Stimulated activated CD8-positive, alpha-beta memory T cell treated with anti-CD3 and anti-CD28 coated beads, Interleukin-12 subunit alpha, Interleukin-12 subunit beta, amount 100 ng/mL, for 24 hours (primary cell): ENCODE data around the gene ADGRV1.
A peak's percentile ranks its signal among the peaks of the same experiment; 100 is the strongest.

Experiments used
- DNase-seq: peaks from one replicate; pipeline ENCODE4 v3.0.0-alpha.2; 2020; ENCODE audit errors: extremely low read depth

ADGRV1 gene, protein sequence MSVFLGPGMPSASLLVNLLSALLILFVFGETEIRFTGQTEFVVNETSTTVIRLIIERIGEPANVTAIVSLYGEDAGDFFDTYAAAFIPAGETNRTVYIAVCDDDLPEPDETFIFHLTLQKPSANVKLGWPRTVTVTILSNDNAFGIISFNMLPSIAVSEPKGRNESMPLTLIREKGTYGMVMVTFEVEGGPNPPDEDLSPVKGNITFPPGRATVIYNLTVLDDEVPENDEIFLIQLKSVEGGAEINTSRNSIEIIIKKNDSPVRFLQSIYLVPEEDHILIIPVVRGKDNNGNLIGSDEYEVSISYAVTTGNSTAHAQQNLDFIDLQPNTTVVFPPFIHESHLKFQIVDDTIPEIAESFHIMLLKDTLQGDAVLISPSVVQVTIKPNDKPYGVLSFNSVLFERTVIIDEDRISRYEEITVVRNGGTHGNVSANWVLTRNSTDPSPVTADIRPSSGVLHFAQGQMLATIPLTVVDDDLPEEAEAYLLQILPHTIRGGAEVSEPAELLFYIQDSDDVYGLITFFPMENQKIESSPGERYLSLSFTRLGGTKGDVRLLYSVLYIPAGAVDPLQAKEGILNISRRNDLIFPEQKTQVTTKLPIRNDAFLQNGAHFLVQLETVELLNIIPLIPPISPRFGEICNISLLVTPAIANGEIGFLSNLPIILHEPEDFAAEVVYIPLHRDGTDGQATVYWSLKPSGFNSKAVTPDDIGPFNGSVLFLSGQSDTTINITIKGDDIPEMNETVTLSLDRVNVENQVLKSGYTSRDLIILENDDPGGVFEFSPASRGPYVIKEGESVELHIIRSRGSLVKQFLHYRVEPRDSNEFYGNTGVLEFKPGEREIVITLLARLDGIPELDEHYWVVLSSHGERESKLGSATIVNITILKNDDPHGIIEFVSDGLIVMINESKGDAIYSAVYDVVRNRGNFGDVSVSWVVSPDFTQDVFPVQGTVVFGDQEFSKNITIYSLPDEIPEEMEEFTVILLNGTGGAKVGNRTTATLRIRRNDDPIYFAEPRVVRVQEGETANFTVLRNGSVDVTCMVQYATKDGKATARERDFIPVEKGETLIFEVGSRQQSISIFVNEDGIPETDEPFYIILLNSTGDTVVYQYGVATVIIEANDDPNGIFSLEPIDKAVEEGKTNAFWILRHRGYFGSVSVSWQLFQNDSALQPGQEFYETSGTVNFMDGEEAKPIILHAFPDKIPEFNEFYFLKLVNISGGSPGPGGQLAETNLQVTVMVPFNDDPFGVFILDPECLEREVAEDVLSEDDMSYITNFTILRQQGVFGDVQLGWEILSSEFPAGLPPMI (N-terminal part only)

GRCh38 chr5:90558344-90559192 is at the start of gene ADGRV1:
ADGRV1 (plus strand) TSS chr5:90558797; CDS start chr5:90558896, 99 bp downstream.
- DNase-seq, result no peak

- DNase-seq, result no peak
Measured at GRCh38 chr5:90510438-90510837, 48.2 kb upstream of the ADGRV1 start.

- DNase-seq, result no peak
Measured at GRCh38 chr5:90514520-90514919, 44.1 kb upstream of the ADGRV1 start.

DNA sequence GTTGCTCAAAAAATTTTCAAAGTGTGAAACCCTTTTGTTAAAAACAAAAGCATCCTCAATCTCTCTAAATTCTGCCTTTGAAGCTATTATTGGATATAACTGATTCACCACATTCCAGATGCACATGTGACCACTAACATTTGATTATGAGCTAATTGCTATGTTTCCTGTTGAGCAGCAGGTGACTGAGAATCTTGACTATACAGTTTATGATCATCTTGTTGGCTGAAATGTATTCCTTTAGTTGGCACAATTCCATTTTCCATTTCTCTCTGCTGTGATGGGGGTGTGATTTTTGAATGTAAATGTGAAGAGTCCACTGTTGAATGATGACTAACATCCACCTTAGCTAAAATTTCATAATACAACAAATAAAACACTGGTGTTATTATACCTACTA is 39.9 kb upstream of the ADGRV1 start:
- DNase-seq, result no peak

DNA sequence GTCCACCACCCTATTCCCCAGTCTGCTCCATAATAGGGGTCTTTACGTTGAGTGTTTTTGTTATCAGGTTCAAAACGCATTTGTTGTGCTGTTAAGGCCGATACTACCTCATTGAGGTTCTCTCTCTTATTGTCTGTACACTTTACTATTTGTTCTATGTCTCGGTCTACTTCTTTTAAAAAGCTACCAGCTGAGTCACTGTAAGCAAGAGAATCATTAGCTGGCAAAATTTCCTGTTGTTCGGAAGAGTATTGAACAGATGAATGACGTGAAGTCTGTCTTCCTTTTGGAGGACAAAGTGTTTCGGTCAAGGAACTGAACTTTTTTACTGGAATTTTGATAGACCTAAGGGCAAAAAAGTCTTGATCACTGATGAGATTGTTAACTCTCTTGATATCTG is 39.5 kb upstream of the ADGRV1 start:
- DNase-seq, result no peak

DNA sequence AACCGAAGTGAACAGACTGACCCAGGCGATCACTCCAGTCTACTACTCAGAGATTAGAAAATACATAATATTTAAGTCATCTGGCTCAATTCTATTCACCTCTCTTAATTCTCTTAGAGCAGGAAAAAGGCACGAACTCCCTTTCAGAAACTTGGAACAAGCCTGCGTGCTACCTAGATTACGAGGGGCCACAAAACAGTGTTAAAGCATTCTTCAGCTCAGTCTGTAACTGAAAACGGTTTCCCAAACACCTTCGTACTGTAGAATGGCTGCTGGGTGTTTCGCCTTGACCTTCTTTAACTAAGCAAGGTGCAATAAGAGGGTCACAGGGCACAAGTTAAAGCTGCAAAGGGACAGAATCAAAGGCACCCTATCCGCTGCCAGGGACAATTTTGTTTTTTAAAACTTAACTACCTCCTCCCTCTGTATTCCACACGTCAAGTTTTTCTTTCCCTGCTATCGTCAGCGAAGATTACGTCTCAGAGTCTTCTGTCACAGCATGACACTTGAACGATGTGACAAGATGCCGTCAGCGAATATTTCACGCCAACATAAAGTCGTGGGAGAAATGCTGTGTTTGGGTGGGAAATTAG is 29.9 kb upstream of the ADGRV1 start:
- no peak for DNase-seq

- peak; percentile 88 for DNase-seq
Measured at GRCh38 chr5:90529194-90529938, 29.2 kb upstream of the ADGRV1 start, which contains the start of gene LYSMD3. LYSMD3 (minus strand) TSS chr5:90529584; CDS start chr5:90525289, 4,295 bp downstream.

DNA sequence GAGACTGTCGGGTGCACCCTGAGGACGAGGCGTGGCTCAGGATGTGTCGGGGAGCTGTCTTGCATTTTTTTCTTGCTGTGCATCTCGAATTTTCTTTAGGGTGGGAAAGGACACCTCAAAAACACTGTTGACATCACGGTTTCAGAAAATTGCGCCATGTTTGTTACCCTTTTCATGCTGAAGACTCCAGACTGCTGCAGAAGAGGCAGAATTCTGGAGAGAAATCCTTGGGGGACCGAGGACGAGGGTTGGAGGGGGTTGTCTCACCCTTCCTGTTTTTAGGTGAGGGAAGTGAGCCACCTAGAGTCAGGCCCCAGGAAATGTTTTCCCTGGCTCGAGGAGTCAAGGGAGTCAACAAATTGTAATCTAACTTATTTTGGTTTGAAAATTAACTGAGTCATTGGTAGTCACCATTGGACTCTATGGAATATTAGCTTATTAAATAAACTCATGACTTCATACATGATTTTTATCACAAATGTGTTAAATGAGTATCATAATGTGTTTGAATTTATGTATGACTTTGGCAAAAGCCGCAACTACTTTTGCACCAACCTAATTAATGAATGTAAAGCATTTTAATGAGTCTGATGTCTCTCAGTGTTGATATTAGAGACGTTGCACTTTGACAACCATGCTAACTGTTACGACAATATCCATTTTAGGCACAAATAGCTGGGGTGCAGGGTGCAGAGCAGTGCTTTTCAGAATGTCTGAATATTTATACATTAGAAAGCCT is 28.5 kb upstream of the ADGRV1 start:
- peak; percentile 12 for DNase-seq

- no peak for DNase-seq
Measured at GRCh38 chr5:90530736-90531487, 27.7 kb upstream of the ADGRV1 start.

DNA sequence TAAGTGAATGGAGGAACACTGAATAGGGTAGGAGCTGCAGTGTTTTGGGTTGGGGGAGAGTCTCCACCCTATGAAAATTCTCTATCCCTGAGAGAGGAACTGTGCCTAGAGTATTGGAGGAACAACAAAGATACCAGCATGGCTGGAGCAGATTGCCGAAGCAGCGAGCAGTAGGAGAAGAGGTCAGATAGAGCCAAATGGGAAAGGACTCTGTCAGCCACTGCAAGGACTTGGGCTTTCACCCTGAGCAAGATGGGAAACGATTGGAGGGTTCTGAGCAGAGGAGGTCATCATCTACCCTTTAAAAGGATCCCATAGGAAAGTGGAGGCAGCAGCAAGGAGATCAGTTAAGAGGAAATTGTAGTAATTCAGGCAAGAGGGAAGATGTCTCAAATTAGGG is 24.8 kb upstream of the ADGRV1 start:
- no peak for DNase-seq

DNA sequence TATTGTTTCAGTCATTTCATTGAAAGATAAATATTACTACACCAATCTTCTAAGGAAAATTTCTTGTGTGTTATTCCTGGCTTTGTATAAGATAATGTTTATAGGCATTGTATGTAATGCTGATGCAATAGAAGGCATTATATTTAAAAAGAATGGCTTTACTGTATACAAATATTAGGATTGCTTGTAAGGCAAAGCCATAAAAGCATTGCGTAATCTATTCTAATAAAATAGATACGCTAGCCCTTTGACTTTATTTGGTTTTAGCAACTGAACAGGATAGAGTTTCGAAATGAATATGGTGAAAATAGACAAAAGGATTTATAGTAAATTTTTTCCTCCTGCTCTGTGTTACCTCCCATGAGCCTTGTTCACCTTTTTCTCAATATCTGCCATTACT is 23.7 kb upstream of the ADGRV1 start:
- DNase-seq, result no peak

GRCh38 chr5:90542827-90543519 is 15.6 kb upstream of the ADGRV1 start:
- no peak for DNase-seq

- DNase-seq, result no peak
Measured at GRCh38 chr5:90545511-90545910, 13.1 kb upstream of the ADGRV1 start.

DNA sequence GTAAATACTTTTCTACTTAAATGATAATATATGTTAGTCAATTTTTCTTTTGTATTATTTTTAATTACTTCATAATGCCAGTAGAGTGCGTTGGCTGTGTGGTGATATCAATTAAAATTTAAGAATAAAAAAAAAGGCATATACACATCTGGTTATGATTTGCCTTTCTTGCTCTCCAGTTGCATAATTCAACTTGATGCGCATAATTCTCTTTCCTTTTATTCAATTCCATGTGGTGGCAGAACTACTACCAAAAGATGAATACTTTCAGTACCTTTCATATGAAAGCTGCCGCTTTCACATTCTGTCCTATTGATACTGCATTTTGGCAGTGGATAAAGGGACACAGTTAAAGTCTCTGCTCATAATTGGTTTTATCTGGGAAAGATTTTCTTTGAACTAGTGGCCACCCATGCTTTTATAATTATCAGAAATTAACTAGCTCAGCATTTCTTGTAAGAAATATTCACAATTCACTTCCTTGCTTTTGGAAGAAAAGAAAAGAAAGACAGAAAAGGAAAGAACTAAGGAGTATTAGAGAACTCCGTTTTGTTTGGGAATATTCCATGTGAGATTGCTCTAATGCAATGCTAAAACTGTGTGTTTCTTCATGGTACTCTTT is 12.3 kb upstream of the ADGRV1 start:
- DNase-seq, result no peak

GRCh38 chr5:90547072-90547536 is 11.5 kb upstream of the ADGRV1 start:
- DNase-seq, result no peak

- DNase-seq, result no peak
Measured at GRCh38 chr5:90548069-90548593, 10.5 kb upstream of the ADGRV1 start.

GRCh38 chr5:90549223-90549622 is 9.4 kb upstream of the ADGRV1 start:
- no peak for DNase-seq
